SW 1271 (cell line): ENCODE data around the gene FOS.

Experiments used
- DNase-seq, 2 experiments: peaks; one replicate each; lab custom pipeline; 2025; lab: John Stamatoyannopoulos, UW

Gene FOS

GRCh38 chr14:75318353-75318752 is 39.7 kb downstream of the FOS start:
- DNase-seq, result no peak

- no peak for DNase-seq
Measured at GRCh38 chr14:75319021-75319420, 40.4 kb downstream of the FOS start.

- DNase-seq, result no peak
Measured at GRCh38 chr14:75320196-75320595, 41.6 kb downstream of the FOS start.

- no peak for DNase-seq
Measured at GRCh38 chr14:75322746-75323145, 44.1 kb downstream of the FOS start.

GRCh38 chr14:75323571-75323970 is 44.9 kb downstream of the FOS start:
- DNase-seq, result no peak

GRCh38 chr14:75328558-75329155 is 50.0 kb downstream of the FOS start:
- DNase-seq, result no peak

- no peak for DNase-seq
Measured at GRCh38 chr14:75329369-75329768, 50.7 kb downstream of the FOS start.

GRCh38 chr14:75331471-75331870 is 52.8 kb downstream of the FOS start:
- DNase-seq, result no peak
